Fibroblast of upper back skin (primary cell): ENCODE data around the gene TBC1D14.
A peak's percentile ranks its signal among the peaks of the same experiment; 100 is the strongest.
"Not testable (repeated sequence)": the region's sequence is repeated elsewhere in the genome, so short reads cannot be mapped to it uniquely, and the experiment has no call there.

Experiments
- DNase-seq: peaks from one replicate; pipeline ENCODE4 v3.0.0-alpha.2; 2013

TBC1D14 gene

GRCh38 chr4:7070729-7071511, 161.3 kb downstream of the TBC1D14 start:
- DNase-seq: peak; percentile 57

GRCh38 chr4:7073059-7073458, 163.4 kb downstream of the TBC1D14 start:
- DNase-seq: no peak

GRCh38 chr4:7073526-7074390, 164.1 kb downstream of the TBC1D14 start:
- peak; percentile 46 for DNase-seq

- DNase-seq: no peak
These were observed 164.8 kb downstream of the TBC1D14 start for GRCh38 chr4:7074426-7074825.

- DNase-seq: peak; percentile 14
These were observed 166.5 kb downstream of the TBC1D14 start for GRCh38 chr4:7075962-7076695.

- no peak for DNase-seq
These were observed 167.1 kb downstream of the TBC1D14 start for GRCh38 chr4:7076696-7077082.

- DNase-seq: no peak
These were observed 167.7 kb downstream of the TBC1D14 start for GRCh38 chr4:7077371-7077770.

- DNase-seq: no peak
These were observed 168.4 kb downstream of the TBC1D14 start for GRCh38 chr4:7078025-7078424.

GRCh38 chr4:7079483-7079882, 169.9 kb downstream of the TBC1D14 start:
- DNase-seq: not testable (repeated sequence)

GRCh38 chr4:7079909-7080308, 170.3 kb downstream of the TBC1D14 start:
- not testable (repeated sequence) for DNase-seq
